Stomach (tissue), 9 donors: ENCODE data around the gene SELENOH. TPM values are rescaled to one million over a fixed set of nuclear protein-coding genes. Genes with fewer than 3 reads are reported as not detected.

Experiments
- DNase-seq, 2 donors: peaks; one replicate each; pipeline versions ENCODE4 v3.0.0 to v3.0.0-alpha.2; 2013 to 2019
- H3K27ac ChIP-seq, 5 donors: fragments of 200-600 bp in 4 of 5; sonication (generic) in 4 of 5; one replicate each; pipeline ENCODE4 v1.5.1; 2013 to 2019; ENCODE audit warnings: mild to moderate bottlenecking in 1 of 5, moderate library complexity in 1 of 5
- H3K27me3 ChIP-seq, 3 donors: fragments of 200-600 bp; sonication (generic); one replicate each; pipeline ENCODE4 v1.5.1; 2017 to 2019; ENCODE audit warnings: mixed run types in 1 of 3
- H3K36me3 ChIP-seq, 4 donors: fragments of 200-600 bp; sonication (generic); 1 replicate in 3 of 4; 2 replicates in 1 of 4; pipeline ENCODE4 v1.5.1; 2016 to 2019
- H3K4me1 ChIP-seq, 4 donors: fragments of 200-600 bp; sonication (generic); one replicate each; pipeline ENCODE4 v1.5.1; 2016 to 2019
- H3K4me3 ChIP-seq, 4 donors: fragments of 200-600 bp; sonication (generic) in 3 of 4; one replicate each; pipeline ENCODE4 v1.5.1; 2016 to 2019; ENCODE audit warnings: mild to moderate bottlenecking in 1 of 4
- H3K9me3 ChIP-seq, 4 donors: fragments of 200-600 bp; sonication (generic); one replicate each; pipeline ENCODE4 v1.5.1; 2016 to 2019
- EP300 ChIP-seq: sonication (generic); formaldehyde crosslinking; IDR thresholded peaks from one replicate; pipeline ENCODE4 v1.6.1; 2017; ENCODE audit warnings: antibody characterized with exemption
- POLR2A ChIP-seq, 4 donors: fragments of 450-650 bp; IDR thresholded peaks; one replicate each; pipeline ENCODE4 v1.6.1; 2016; ENCODE audit warnings: antibody characterized with exemption in 4 of 4, control low read depth in 2 of 4, mild to moderate bottlenecking in 1 of 4, moderate library complexity in 1 of 4
- POLR2AphosphoS5 ChIP-seq, 3 donors: sonication (generic); formaldehyde crosslinking; IDR thresholded peaks; one replicate each; pipeline ENCODE4 v1.6.1; 2016; ENCODE audit warnings: antibody characterized with exemption in 3 of 3
- WGBS, 5 donors: extraction: QIAGEN DNeasy Blood & Tissue Kit in 3 of 5; methylation state at CpG; one replicate each; pipeline versions ENCODE4 v1.1.5 to v1.1.7; 2013 to 2018; 5-methylcytosine and 5-hydroxymethylcytosine counted together
- intact Hi-C: fragments of 100-400 bp; cut with DNase I; formaldehyde crosslinking; loops from one replicate; pipeline ENCODE4 v1.15.1; 2023; ENCODE audit warnings: low total_unique reads
- polyA plus RNA-seq, 3 donors: library from polyadenylated mRNA; stranded (reverse); fragments of 200-250 nt; gene quantifications; one replicate each; pipeline ENCODE4 v1.2.3, GENCODE V29; 2013
- total RNA-seq, 5 donors: library from RNA; depleted of rRNA; stranded (reverse); fragments of >200 nt; gene quantifications; one replicate each; pipeline versions ENCODE4 v1.1.0 to v1.2.3, GENCODE V29; 2014 to 2016
- TF ChIP-seq, protein P1 (sequence below), 7 experiments: fragments of 450-650 bp in 4 of 7; fragments of 200-600 bp in 3 of 7; sonication (generic) in 3 of 7; IDR thresholded peaks; one replicate each; pipeline ENCODE4 v1.5.1; 2016 to 2019; ENCODE audit warnings: antibody characterized with exemption in 7 of 7, control low read depth in 2 of 7, mild to moderate bottlenecking in 1 of 7
- donor health status: healthy with polysubstance abuse.
- donor health status: Bipolar disorder and iron deficiency.
- donor health status: healthy.

SELENOH gene
- total and polyA plus RNA-seq, 8 donors = 33.8 to 234 (median 171) TPM

DNA sequence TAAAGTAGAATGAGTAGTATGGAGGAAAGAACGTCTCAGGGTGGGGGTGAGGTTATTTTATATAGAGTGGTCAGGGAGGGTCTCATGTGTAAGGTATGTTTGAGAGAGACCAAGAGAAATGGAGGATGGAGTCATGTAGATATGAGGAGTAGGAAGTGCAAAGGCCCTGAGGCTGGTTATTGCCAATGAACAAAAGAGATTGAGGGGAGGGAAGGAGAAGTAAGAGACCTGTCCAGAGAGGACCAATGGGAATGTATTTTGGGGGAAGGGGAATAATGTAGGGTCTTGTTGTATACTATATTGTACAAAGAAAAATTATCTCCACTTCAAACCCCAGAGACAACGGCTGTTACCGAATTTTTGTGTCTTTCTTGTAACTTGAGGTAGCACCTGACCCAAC is 30.1 kb downstream of the SELENOH start:
- 85 to 94% (median 90%) methylated on average over 3 of the region's 3 CpGs for WGBS, 5 donors
- intact Hi-C loops = no loop called here
- peaks cover 0 to 6% (median 0%) of the 10 kb centered on the region in 4 donors for H3K36me3 ChIP-seq
- no peak overlapping the region for H3K4me3 ChIP-seq
- H3K27ac ChIP-seq = peak overlapping the region in 1 of 5 donors; percentile 66
- TF ChIP-seq, protein P1, sequence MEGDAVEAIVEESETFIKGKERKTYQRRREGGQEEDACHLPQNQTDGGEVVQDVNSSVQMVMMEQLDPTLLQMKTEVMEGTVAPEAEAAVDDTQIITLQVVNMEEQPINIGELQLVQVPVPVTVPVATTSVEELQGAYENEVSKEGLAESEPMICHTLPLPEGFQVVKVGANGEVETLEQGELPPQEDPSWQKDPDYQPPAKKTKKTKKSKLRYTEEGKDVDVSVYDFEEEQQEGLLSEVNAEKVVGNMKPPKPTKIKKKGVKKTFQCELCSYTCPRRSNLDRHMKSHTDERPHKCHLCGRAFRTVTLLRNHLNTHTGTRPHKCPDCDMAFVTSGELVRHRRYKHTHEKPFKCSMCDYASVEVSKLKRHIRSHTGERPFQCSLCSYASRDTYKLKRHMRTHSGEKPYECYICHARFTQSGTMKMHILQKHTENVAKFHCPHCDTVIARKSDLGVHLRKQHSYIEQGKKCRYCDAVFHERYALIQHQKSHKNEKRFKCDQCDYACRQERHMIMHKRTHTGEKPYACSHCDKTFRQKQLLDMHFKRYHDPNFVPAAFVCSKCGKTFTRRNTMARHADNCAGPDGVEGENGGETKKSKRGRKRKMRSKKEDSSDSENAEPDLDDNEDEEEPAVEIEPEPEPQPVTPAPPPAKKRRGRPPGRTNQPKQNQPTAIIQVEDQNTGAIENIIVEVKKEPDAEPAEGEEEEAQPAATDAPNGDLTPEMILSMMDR (IDR thresholded peaks at IDR 0.05) = no peak
- TF ChIP-seq POLR2AphosphoS5 (IDR thresholded peaks at IDR 0.05) = no peak
- TF ChIP-seq POLR2A (IDR thresholded peaks at IDR 0.05) = no peak
- TF ChIP-seq EP300 = no peak
- H3K9me3 ChIP-seq = no peaks in the 10 kb centered on the region
- H3K4me1 ChIP-seq = peaks cover 60 to 98% (median 80%) of the 10 kb centered on the region in 4 donors
- no peak for DNase-seq
- H3K27me3 ChIP-seq = no peaks in the 10 kb centered on the region

DNA sequence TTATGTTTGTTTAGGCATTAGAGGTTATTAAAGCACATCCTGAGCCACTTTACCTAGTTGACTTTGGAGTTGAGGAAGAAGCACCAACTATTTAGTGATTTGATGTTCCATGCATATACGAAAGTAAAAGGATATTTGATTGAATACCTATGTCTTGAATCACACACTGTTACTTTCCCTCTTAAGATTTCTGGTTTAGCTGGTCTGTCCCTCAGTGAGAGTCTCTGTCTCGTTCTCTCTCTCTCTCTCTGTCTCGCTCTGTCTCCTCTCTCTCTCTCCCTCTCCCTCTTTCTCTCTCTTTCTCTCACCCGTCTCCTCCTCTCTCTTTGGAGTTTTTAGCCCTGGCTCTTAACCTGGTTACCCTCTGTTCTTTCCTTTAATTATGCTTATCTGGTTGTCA is 31.3 kb downstream of the SELENOH start:
- TF ChIP-seq, protein P1 (IDR thresholded peaks at IDR 0.05) = no peak
- TF ChIP-seq POLR2A (IDR thresholded peaks at IDR 0.05) = no peak
- no peak for TF ChIP-seq POLR2AphosphoS5 (IDR thresholded peaks at IDR 0.05)
- no peak for TF ChIP-seq EP300
- Histone ChIP-seq H3K27ac (peak overlapping the region in 2 of 5 donors; percentile 38 to 91), H3K4me1 (peaks cover 72 to 98% (median 86%) of the 10 kb centered on the region in 4 donors), H3K4me3 (no peak overlapping the region), H3K36me3 (no peaks in the 10 kb centered on the region), H3K27me3 (no peaks in the 10 kb centered on the region), H3K9me3 (no peaks in the 10 kb centered on the region)
- no peak for DNase-seq
- intact Hi-C loops = no loop called here
- whole genome bisulfite sequencing, 5 donors = 63 to 74% (median 70%) methylated on average over 4 of the region's 4 CpGs

DNA sequence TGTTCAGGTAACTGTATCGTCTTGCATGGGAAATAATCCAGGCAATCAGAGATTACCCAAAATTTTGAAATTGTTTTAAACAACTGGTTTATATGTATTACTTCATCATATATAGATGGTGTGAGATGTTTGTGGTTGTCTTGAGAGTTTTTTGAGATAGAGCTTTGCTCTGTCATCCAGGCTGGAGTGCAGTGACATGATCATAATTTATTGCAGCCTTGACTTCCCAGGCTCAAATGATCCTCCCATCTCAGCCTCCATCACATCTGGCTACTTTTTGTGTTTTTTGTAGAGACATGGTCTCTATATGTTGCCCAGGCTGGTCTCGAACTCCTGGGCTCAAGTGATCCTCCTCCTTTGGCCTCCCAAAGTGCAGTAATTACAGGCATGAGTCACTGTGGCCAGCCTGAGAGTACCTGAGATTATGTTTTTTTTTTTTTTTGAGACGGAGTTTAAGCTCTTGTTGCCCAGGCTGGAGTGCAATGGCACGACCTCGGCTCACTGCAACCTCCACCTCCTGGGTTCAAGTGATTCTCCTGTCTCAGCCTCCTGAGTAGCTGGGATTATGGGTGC is 31.8 kb downstream of the SELENOH start:
- Histone ChIP-seq H3K27ac (peak overlapping the region in 1 of 5 donors; percentile 91), H3K4me1 (peaks cover 72 to 98% (median 89%) of the 10 kb centered on the region in 4 donors), H3K4me3 (no peak overlapping the region), H3K27me3 (no peaks in the 10 kb centered on the region), H3K9me3 (no peaks in the 10 kb centered on the region), H3K36me3 (no peaks in the 10 kb centered on the region)
- intact Hi-C loops = no loop called here
- 66 to 84% (median 78%) methylated on average over 5 of the region's 5 CpGs for WGBS, 5 donors
- TF ChIP-seq POLR2AphosphoS5 (IDR thresholded peaks at IDR 0.05) (no peak), EP300 (no peak), POLR2A (IDR thresholded peaks at IDR 0.05) (no peak)
- TF ChIP-seq, protein P1 (IDR thresholded peaks at IDR 0.05) = no peak
- DNase-seq = no peak

DNA sequence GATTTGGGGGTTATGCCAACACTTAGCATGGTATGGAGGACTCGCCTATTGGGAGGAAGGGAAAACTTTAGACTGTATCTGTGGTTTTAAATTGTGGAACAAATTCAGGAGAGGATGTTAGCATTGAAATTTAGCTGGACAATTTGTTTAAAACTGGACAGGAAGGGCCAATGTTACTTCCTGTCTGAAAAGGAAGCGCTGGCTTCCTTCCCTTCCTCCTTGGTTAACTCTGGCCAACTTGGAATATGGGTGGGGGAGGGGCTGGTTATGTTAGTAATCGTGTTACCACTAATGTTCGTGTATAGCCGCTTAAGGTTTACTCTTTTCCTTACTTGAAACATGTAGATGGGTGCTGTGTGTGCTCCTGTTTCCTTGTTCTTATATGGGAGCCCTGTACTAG is 34.2 kb downstream of the SELENOH start:
- H3K4me1 ChIP-seq = peaks cover 77 to 100% (median 92%) of the 10 kb centered on the region in 4 donors
- peak overlapping the region in 1 of 4 donors; percentile 4 for H3K4me3 ChIP-seq
- peak overlapping the region; percentile 84 to 91 (median 89) for H3K27ac ChIP-seq
- peak in 1 of 2 donors; percentile 62 for DNase-seq
- 24 to 47% (median 36%) methylated on average over 5 of the region's 5 CpGs for WGBS, 5 donors
- H3K36me3 ChIP-seq = no peaks in the 10 kb centered on the region
- TF ChIP-seq EP300 = no peak
- TF ChIP-seq, protein P1 (IDR thresholded peaks at IDR 0.05) = no peak
- TF ChIP-seq POLR2A (IDR thresholded peaks at IDR 0.05) = no peak
- TF ChIP-seq POLR2AphosphoS5 (IDR thresholded peaks at IDR 0.05) = no peak
- intact Hi-C loops = no loop called here
- no peaks in the 10 kb centered on the region for H3K27me3 ChIP-seq
- H3K9me3 ChIP-seq = no peaks in the 10 kb centered on the region
